HTR-8/SVneo (cell line): ENCODE results near the gene SLC24A3.

Experiments used
- DNase-seq: peaks from one replicate; pipeline ENCODE4 v3.0.0; 2011; ENCODE audit warnings: low spot score, mixed read lengths; ENCODE audit not compliant: insufficient read length
- FAIRE-seq: peaks from 2 replicates; lab custom pipeline; 2011; peaks lifted over from hg19 to GRCh38; lab: Jason Lieb, UNC

SLC24A3 gene

DNA sequence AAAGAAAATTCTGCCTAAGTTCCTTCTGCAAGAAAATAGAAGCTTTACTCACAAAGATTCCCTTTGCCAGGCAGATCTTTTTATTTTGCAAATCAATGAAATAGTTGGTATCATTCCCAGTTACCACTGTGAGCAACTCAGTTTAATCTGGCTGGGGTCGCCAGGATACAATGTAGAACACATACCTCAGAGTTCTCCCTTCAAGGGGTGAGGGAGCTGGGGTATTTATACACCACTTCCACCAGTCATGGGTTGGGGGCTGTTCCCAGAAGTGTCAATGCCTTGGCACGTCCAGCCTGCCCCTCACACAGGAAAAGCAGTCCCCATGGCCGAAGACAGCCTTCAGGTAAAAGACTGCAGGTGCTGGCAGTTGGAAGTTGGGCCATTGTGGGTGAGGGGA, 86.2 kb downstream of the SLC24A3 start:
- FAIRE-seq (no peak), DNase-seq (no peak)

DNA sequence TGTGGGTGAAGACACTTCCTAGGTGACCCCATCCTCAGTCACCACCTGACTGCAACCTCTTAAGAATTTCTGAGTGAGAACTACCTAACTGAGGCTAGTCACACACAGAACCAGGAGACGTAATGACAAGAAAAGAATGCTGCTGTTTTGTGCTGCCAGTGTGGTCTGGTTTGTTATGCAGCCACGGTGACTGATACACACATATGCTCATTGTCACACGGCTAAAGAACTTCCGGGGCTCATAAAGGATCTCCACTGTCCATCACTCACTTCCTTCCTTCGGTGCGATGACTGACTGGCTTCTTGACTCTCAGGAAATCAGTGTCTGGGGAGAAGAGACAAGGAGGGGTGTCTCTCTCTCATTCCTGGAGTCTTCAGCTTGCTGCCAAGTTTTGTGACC, 88.0 kb downstream of the SLC24A3 start:
- FAIRE-seq (no peak), DNase-seq (no peak)

DNA sequence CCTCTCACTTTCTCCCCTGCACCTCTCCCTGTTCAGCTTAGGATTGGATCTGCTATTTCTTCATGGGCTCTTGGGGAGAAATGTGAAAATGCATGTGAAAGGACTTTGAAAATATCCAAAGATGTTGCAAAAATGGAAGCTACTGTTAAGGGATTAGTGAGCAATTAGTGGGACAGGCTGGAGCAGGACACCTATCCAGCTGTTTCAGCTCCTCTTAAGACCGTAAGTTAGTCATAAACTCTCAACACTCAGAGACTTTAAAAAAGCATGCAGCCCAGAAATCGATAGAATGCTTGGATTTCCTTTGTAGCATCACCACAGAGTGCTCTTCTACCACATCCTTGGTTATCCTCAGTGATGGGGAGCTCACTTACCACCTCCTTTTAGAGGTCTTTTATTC, 88.7 kb downstream of the SLC24A3 start:
- DNase-seq (no peak), FAIRE-seq (no peak)

DNA sequence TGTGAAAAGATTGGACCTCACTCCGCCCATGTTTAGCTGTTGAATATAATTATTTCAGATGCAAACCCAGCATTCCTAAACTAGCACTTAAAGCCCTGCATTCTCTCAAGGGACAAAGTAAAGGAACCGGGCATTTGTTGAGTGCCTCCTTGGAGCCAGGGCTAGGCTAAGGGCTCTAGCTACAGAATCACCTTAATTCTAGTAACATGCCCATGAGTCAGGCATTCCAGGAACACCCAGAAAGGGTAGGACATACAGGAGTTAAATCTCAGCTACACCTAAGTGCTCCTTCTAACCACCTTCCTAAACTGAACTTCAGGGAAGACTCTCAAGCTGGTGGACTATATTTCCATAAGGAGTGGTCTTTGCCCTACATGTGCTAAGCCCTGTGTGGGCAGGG, 89.4 kb downstream of the SLC24A3 start:
- DNase-seq: no peak
- no peak for FAIRE-seq

DNA sequence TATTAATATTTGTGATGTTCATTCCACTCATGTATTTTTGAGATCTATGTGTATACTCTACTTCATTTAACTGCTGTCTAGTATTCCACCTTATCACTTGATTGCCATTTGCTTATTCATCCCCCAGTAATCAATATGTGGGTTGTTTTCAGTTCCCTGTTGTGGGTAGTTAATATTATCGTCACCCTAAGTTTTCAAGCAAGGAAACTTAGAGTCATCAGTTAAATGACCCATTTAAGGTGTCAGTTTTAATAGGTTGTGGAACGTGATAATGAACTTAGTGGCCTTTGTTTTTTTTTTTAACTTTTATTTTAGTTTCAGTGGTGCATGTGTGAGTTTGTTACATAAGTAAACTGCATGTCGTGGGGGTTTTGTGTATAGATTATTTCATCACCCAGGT, 90.3 kb downstream of the SLC24A3 start:
- FAIRE-seq: no peak
- no peak for DNase-seq

DNA sequence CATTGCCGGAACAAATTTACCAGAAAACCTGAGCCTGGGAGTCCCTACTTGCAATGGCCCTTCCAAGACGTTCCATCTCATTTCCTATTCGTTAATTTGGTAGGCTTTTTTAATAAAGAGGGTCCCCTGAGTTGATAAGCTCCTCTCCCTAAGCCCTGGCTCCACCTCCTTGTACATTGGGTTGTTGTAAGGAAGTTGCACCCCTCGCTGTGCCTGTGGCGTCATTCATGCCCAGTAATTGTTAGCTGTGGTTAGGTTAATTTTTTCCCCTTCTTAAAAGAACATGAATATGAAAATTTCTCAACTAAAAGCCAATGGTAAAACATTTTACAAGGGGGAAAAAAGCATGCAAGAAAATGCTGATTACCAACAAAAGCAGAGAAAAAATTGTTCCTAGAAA, 91.9 kb downstream of the SLC24A3 start:
- DNase-seq (no peak), FAIRE-seq (no peak)

DNA sequence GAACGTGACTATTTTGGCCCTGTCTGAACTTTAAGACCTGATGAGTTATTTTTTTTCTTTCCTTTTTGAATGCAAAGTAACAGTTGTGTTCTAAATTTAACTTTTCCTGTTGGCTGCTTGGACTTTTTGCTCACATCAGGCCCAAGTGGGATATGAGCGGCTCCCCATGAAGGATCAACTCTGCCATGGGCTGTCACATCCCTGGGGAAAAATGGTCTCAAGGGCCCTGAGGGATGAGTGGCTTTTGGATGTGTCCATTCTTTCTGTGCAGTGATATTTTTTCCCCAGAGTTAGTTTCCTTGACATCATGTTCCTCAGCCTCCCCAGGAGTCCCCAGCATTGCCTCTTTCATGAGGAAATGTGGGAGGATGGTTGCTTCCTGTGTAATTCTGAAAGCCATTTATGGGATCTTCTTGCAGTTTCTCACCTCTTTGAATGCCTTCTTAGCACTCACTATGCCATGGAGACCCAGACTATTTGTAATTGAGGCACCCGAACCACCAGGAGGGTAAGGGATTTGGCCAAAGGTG, 92.5 kb downstream of the SLC24A3 start:
- no peak for FAIRE-seq

DNA sequence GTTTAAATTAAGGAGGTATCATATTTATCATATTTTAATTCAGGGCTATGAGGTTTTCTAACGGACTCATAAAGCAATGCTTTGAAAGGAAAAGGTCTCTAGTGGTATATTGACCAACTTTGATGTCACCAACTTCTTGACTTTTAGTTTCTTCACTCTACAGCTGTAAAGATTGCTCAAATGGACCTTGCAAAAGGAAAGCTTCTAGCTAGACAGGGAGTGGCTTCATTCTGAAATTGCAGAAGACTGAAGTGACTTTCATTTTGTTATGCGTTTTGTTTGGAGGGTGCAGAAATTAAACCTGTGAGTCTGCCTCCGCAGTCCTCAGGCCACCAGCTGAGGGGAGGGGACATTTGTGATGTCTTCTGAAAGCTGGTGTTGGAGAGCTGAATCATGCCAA, 95.7 kb downstream of the SLC24A3 start:
- FAIRE-seq (no peak), DNase-seq (no peak)

More for the DNA sequence above, 92.5 kb downstream of the SLC24A3 start:
- DNase-seq: no peak

DNA sequence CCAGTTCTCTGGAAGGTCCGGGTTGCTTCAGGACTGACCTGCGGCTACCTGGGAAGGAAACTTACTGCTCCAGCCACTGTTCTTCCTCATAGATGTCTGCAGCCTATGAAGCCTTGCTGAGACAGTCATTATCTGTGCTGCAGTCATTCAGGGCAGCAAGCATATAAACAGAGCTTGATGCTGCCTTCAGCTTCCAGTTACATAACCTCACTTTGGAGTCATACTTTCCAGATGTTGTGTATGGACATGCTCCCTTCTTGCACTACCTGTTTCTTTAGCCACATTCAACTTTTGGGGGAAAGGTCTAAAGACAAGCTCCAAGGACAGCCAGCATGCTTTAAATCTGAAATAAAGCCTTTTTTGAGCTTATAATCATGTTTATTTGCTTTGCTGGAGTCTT, 98.1 kb downstream of the SLC24A3 start:
- no peak for DNase-seq
- FAIRE-seq: no peak

DNA sequence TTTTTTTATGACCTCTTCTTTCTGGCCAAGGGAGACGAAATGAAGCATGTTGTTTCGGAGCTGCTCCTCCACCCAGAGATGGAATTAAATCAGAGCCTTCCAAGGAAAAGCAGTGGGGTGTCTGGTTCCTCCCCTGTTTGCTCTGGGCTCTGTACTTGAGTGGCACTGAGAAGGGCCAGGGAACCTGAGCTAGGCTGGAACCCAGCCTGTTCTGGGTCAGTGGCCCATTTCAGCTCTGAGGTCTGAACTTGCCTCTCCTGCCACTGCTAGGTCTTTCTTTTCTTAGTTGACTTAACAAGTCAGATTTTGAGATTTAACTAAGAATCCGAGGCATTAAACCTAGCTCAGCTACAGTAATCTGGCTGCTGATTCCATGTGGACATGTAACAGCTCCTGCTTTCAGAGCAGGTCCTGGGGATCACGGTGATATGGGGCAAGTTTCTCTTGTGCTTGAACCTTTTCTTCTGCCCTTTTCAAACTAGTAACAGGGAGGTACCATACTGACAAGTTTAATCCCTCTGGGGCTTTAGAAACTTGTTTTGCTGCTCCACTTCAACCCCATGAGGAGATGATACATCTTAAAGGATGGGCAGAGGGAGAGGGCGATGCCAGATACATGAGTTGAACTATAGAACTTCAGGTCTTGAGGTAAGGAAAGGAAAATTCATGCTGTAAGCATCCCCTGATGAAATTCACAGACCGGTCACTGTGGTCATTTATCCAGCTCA, 101.1 kb downstream of the SLC24A3 start:
- DNase-seq (no peak), FAIRE-seq (no peak)

DNA sequence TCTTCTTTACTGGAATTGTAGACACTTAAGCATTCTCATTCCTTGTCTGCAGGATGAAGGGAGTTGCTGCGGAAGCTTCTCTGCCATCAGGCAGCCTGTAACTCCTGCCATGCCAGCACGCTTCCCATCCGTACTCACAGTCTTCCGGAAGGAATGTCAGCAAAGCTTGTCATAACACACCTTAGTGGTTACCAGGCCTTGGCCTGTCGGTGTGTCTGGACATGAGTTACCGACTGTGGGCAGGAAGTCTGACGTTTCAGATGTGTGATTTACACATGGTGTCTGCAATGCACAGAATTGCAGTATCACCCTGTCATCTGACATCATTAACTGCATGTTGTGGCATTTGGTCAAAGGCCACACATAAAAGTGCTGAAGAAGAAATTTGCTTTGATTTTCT, 102.2 kb downstream of the SLC24A3 start:
- DNase-seq (no peak), FAIRE-seq (no peak)

DNA sequence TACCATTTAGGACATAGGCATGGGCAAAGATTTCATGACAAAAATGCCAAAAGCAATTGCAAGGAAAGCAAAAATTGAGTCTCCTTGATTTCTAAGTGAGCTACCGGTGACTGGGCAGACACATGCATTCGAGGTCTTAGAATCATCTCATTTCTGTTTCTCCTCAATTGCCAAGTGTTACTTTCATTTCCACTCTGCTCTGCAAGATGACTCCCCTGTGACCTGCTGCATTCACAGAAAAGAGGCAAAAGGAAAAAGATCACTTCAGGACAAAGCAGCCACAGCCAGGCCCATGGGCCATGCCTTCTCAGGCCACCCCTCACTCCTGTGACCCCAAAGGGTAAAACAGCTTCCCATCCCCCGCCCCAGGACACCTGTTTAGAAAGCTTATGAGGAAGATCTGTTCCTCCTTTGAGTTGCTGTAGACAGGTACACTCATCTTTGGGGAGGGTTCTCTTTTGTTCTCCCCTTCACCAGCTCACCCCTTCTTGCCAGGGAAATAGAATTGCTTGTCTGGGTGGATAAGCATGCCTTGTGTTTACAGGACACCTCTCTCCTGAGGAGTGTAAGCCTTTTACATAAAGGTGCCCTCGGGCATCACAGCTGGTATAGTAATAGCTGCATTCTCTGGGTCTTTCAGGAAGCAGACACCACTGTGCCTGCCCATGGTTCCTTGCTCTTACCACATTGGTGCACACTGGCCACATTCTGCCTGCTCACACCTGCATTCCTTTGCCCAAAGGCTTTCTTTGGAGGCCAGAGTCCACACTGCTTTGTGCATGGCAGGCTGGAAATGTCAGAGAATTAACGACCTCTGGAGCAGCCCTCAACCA, 105.0 kb downstream of the SLC24A3 start:
- no peak for FAIRE-seq
- no peak for DNase-seq

DNA sequence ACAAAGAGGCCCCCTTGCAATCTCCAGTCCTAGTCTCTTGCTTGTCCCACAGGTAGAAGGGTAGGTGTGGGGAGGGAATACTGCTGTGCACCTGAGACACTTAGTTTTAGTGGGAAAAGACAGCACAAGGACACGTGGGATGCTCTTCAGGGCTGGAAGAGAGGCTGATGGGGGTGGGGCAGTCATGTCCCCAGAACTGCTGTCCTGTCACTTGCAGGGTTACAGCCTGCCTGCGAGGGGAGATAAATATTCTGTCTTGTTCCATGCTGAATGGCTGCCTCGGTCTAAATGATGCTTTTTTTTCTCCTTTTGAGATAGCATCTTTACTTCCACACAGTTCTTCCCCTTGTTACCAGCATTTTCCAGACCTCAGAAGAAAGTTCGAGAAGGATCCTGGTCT, 106.2 kb downstream of the SLC24A3 start:
- no peak for FAIRE-seq
- no peak for DNase-seq

DNA sequence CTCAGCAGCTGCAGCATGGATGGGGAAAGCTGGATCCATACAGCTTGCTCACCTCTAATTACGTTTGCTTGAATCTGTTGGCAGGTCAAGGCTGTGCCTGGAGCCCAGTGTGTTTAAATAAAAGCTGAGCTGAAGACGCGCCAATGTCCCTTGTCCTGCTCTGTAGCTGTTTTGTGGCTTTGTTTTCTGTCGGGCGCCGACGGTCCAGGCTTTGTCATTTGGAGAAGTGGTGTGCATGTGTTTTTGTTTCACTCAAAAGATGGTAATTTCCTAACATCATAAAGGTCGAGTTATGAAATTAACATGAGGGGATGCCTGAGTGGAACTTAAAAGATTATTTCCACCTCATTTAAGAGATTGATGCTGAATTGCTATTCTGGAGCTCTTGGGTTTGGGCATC, 107.6 kb downstream of the SLC24A3 start:
- no peak for FAIRE-seq
- no peak for DNase-seq

DNA sequence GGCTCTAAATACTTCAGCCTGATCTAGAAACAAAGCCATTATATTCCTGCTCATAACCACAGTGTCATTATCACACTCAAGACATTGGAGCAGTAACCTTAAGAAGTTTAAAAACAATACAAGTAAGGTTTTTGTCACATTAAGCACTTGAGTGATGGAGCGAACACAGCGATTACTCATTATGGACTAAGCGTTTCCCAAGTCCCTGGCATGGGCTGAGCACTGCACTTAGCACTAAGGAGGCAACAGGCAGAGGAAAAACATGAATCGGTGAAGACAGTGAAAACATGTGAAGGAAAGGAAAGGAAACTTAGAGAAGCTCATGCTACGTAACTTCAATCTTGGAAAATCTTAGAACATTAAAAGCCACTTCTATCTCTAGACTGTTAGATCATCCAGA, 108.7 kb downstream of the SLC24A3 start:
- FAIRE-seq: no peak
- no peak for DNase-seq

DNA sequence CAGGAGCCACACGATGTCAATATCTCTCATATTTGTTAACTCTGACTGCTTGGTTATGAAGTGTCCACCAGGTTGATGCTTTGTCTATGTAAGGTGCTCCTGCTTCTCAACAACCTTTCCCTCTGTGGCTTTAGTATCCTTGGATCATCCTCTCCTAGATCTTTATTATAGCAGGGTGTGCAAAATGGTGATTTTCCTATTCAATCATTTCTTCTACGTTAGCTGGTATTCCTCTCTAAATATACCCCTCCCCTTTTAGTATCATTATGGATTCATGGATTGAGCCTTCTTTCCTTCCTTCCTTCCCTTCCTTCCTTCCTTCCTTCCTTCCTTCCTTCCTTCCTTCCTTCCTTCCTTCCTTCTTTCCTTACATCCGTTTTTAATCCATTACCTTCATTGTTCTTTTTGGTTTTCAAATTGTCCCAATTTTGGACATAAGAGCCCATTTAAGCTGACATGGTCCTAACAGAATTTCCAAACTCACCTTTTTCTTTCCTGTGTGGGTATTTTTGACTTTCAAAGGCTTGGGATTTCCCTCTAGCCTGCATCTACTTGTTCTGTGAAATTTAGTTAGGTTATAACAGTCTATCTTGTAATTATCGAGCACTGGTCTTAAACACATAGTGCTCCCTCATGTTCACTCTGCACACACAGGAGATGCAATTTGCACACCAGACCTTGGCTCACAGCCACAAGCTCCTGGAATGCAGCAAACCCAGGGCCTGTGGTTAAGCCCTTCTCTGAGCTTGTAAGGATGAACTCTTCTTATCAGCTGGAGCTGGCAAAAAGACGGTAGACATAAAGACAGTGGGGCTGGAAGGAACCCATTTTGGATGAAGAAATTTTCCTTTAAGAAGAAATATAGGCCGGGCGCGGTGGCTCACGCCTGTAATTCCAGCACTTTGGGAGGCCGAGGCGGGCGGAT, 109.9 kb downstream of the SLC24A3 start:
- FAIRE-seq (no peak), DNase-seq (no peak)

DNA sequence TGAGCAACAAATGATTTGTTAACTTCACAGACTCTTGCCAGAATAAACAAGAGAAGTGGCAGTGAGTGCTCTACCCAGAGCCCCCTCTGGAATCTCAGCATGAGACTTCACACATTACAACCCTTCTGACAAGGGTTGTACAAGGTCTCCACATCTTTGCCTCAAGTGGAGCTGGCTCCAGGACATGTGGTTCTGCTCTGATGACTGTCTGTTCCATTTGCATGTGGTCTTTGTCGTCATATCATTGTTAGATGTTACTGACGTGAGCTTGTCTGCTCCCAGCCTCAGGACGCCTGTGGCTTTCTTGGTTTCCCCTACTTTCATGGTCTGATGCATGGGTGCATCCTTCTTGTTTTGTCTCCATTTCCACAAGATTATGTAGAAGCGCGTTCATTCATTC, 115.0 kb downstream of the SLC24A3 start:
- DNase-seq (no peak), FAIRE-seq (no peak)

DNA sequence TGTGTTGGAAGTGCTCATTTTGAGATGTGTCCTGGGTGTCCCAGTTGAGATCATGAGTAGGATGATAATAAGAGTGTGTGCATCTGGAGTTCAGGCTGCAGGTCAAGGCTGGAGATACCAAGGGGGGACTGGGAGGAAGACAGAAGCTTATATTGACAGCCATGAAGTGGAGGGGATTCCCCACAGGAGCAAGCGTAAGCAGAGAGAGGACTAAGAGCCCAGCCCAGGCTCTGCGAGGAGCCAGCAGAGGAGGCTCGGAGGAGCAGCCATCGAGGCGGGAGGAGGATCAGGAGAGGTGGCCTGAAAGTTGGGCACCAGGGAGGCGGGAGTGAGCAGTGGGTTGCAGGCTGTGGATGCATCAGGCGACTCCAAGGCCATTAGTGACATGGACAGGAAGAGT, 116.2 kb downstream of the SLC24A3 start:
- no peak for FAIRE-seq
- no peak for DNase-seq

DNA sequence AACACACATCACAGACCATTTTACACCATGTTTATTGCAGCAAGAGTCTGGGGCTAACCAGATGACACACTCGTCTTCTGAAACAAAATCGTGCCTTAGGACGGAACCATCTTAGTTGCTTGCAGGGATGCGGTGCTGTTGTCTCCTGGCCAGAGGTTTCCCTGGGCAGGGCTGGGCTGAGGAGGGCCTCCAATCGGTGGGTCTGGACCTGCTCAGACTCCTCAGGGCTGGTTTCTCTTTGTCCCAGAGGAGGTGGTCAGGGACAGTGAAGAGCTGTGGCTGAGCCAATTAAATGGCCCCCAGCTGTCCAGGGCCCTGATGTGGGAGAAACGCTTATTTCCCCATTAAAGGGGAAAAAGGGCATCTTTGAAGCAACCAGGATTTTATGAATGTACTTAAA, 117.6 kb downstream of the SLC24A3 start:
- no peak for FAIRE-seq
- no peak for DNase-seq

DNA sequence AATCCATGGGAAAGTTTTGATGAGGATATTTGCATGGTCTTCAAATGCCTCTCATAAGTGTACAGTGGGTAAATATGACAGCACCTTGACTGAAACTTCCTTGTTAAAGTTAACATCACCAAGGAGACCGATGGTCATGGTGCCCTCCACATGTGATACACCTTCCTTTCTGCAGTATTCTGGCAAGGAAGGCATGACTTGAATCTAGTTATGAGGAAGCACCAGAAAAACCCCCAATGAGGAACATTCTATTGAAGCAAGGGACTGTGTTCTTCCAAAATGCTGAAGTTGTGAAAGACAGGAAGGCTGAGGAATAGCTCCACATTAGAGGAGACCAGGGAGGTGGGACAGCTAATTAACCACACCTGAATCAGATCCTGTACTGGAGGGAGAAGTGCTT, 118.3 kb downstream of the SLC24A3 start:
- DNase-seq (no peak), FAIRE-seq (no peak)
